HG02970 (cell line): ENCODE data around the gene BTNL3.
"Not testable (repeated sequence)": the region's sequence is repeated elsewhere in the genome, so short reads cannot be mapped to it uniquely, and the experiment has no call there.

Experiments used
- ATAC-seq: cut with Tn5 transposase; IDR thresholded peaks from one replicate; pipeline ENCODE4 v1.9.1; 2021; ENCODE audit warnings: mild to moderate bottlenecking, moderate library complexity, moderate number of reproducible peaks; ENCODE audit not compliant: unreplicated experiment, low FRiP score

The BTNL3 gene

DNA sequence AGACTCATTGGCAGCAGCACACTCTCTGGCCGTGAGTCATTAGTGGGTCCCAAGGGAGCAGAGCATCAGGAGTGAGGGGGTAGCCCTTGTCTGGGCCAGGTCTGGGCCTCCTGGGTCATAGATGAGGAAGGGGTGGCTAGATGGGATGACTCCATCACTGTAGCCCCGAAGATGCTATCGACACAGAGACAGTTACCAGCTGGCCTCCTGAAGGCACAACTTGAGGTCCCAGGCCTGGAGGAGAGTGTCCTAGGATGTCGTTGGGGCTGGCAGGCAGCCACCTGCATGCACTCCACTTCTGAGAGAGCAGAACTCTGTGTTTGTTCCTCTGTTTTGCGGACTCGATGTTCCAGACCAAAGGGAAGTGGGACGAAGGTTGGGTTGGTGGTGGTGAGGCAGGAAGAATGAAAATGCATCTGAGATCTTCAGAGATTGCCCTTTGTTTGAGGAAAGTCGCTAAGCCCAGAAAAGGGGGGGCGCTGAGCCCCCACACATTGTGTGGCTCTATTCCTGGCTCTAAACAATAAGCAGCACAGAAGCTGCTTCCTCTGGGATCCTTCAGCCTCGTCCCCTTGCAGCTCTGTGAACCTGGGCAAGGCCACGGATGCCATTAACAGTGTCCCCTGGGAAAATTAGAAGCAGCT lies 56.1 kb downstream of the BTNL3 start:
- ATAC-seq, result no peak

DNA sequence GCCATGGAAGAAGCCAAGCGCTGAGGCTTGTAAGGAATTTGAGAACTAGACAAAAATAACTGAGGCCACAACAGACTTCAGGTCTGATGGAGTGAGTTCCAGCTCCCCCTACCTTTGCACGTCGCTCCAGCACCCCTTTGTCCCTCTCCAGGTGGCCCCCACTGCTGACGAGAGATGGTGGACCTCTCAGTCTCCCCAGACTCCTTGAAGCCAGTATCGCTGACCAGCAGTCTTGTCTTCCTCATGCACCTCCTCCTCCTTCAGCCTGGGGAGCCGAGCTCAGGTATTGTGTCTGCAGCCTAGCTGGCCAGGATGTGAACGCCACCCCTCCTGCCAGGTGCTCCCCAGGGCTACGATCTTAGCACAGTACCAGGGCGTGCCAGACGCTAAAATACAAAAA lies 56.7 kb downstream of the BTNL3 start:
- ATAC-seq, result no peak

- not testable (repeated sequence) for ATAC-seq
Observed at GRCh38 chr5:181045857-181046256, 57.2 kb downstream of the BTNL3 start.

GRCh38 chr5:181047288-181047687 lies 58.6 kb downstream of the BTNL3 start:
- ATAC-seq, result no peak

DNA sequence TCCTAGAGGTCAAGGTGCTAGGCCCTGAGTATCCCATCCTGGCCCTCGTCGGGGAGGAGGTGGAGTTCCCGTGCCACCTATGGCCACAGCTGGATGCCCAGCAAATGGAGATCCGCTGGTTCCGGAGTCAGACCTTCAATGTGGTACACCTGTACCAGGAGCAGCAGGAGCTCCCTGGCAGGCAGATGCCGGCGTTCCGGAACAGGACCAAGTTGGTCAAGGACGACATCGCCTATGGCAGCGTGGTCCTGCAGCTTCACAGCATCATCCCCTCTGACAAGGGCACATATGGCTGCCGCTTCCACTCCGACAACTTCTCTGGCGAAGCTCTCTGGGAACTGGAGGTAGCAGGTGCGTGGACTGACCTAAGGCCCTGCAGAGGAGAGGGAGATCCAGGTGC lies 59.3 kb downstream of the BTNL3 start:
- no peak for ATAC-seq

DNA sequence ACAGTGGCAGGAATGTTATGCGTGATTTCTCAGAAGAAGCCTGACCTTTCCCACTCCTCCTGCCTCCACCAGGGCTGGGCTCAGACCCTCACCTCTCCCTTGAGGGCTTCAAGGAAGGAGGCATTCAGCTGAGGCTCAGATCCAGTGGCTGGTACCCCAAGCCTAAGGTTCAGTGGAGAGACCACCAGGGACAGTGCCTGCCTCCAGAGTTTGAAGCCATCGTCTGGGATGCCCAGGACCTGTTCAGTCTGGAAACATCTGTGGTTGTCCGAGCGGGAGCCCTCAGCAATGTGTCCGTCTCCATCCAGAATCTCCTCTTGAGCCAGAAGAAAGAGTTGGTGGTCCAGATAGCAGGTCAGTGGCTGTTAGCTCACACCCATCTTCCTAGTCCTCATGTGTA lies 61.4 kb downstream of the BTNL3 start:
- no peak for ATAC-seq

DNA sequence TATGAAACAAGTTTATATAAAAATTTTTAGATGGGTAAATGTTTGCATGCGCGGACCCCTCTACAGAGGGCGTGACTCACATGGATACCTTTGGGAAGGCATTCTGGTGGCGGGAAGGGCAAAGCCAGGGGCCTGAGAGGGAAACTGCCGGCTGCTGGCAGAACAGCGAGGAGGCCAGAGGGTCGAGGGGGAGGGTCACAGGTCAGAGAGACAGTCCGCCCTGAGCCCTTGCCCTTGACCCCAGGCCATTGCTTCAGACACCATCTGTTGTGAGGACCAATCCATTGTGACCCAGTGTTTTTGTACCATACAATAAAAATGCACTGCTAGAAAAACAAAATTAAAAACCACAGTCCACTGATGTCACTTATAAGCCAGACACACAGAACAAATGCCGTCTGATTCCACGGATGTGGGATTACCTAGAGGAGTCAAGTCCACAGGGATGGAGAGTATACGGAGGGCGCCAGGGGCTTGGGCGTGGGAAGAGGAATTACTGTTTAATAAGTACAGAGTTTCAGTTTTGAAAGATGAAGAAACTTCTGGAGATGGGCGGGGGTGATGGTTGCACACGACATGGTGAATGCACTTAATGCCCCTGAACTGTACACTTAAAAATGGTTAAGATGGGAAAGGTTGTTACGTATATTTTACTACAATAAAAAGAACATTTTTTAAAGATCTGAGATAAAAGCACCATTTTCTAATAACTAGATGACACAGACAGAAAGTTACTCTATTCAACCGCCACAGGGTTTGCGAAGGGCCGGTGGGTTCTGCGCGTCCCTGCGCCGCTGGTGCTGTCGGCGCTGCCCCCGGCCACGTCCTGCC lies 63.4 kb downstream of the BTNL3 start:
- no peak for ATAC-seq

DNA sequence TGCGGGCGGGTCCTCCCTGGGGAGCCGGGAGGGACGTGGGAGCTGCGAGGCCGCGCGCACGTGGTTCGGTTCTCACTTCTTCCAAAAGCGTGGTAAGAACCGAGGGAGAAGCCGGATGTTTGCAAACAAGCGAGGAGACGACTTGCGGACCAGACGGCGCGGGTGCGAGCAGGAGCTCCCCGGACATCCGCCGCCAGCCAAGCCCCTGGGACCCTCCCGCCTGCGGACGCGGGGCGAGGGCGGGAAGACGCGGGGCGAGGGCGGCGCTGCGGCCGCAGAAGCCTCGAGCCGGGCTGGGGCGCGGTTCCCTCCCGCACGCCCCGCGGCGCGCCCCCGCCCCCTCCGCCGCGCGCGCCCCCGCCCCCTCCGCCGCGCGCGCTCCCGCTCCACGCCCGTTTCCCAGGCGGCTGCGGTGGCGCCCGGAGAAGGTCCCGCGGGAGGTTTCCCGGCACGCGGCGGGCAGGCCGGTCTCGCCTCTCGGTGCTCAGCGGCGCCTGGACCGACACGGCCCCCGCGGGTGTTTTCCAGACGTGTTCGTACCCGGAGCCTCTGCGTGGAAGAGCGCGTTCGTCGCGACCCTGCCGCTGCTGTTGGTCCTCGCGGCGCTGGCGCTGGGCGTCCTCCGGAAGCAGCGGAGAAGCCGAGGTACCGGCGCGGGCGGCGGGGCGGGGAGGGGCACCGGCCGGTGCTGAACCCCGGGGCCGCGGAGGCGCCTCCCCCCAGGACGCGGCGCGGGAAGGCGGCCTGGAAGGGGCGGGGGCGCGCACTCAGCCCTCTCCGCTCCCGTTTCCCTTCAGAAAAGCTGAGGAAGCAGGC lies 64.2 kb downstream of the BTNL3 start:
- no peak for ATAC-seq

GRCh38 chr5:181053488-181054121 lies 65.0 kb downstream of the BTNL3 start:
- no peak for ATAC-seq

DNA sequence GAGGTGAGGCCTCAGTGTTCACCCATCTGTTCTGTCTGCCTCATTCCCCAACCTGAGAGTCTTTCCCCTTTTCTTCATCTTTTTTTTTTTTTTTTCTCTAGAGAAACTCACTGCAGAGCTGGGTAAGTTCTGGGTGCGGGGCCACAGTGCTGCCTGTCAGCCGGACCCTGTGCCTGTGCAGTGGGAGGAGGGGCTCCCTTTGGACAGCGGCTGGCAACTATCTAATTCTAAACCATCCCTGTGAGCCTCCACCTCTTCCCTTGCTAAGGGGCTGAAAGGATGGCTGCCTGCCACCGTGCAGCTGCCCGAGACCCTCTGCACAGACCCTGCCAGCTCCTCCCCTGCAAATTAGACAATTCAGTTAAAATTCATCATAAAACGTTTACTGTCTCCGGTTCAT lies 65.5 kb downstream of the BTNL3 start:
- ATAC-seq, result no peak

- no peak for ATAC-seq
Observed at GRCh38 chr5:181054871-181055459, 66.3 kb downstream of the BTNL3 start.
